ENCODE data around the gene TMEM218. TPM values are rescaled to one million over a fixed set of nuclear protein-coding genes. Genes with fewer than 3 reads are reported as not detected.

Gene TMEM218
- total and polyA plus RNA-seq, 2 of the 8 experiments (the other 6 are each of a cell fraction or from before 2014, with no cell fraction given) = 17.0 to 33.5 TPM

GRCh38 chr11:125092669-125093068 lies 18.8 kb downstream of the TMEM218 start (continued):
- TF ChIP-seq, protein P1, sequence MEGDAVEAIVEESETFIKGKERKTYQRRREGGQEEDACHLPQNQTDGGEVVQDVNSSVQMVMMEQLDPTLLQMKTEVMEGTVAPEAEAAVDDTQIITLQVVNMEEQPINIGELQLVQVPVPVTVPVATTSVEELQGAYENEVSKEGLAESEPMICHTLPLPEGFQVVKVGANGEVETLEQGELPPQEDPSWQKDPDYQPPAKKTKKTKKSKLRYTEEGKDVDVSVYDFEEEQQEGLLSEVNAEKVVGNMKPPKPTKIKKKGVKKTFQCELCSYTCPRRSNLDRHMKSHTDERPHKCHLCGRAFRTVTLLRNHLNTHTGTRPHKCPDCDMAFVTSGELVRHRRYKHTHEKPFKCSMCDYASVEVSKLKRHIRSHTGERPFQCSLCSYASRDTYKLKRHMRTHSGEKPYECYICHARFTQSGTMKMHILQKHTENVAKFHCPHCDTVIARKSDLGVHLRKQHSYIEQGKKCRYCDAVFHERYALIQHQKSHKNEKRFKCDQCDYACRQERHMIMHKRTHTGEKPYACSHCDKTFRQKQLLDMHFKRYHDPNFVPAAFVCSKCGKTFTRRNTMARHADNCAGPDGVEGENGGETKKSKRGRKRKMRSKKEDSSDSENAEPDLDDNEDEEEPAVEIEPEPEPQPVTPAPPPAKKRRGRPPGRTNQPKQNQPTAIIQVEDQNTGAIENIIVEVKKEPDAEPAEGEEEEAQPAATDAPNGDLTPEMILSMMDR (IDR thresholded peaks at IDR 0.05; ENCODE audit: control extremely low read depth in 1 of 3, insufficient read depth in 1 of 3, low read depth in 1 of 3, low read length in 3 of 3) = no peak
- no peak for TF ChIP-seq TAF1 (IDR thresholded peaks at IDR 0.05; ENCODE audit: low read depth, low read length)
- TF ChIP-seq, protein P2, sequence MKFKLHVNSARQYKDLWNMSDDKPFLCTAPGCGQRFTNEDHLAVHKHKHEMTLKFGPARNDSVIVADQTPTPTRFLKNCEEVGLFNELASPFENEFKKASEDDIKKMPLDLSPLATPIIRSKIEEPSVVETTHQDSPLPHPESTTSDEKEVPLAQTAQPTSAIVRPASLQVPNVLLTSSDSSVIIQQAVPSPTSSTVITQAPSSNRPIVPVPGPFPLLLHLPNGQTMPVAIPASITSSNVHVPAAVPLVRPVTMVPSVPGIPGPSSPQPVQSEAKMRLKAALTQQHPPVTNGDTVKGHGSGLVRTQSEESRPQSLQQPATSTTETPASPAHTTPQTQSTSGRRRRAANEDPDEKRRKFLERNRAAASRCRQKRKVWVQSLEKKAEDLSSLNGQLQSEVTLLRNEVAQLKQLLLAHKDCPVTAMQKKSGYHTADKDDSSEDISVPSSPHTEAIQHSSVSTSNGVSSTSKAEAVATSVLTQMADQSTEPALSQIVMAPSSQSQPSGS (IDR thresholded peaks at IDR 0.05; ENCODE audit: low read length) = no peak
- no peak for TF ChIP-seq EP300 (IDR thresholded peaks at IDR 0.05; ENCODE audit: borderline replicate concordance in 1 of 2, low read depth in 2 of 2, low read length in 2 of 2)
